RKO (cell line): ENCODE results near the gene STIM2.

Experiments
- DNase-seq: peaks from one replicate; pipeline ENCODE4 v3.0.0-alpha.2; 2016; ENCODE audit warnings: low spot score

The STIM2 gene

GRCh38 chr4:26837993-26838842 is 22.4 kb upstream of the STIM2 start:
- no peak for DNase-seq

GRCh38 chr4:26839016-26839415 is 21.6 kb upstream of the STIM2 start:
- no peak for DNase-seq

- DNase-seq: no peak
These were observed 21.1 kb upstream of the STIM2 start for GRCh38 chr4:26839534-26839951.

DNA sequence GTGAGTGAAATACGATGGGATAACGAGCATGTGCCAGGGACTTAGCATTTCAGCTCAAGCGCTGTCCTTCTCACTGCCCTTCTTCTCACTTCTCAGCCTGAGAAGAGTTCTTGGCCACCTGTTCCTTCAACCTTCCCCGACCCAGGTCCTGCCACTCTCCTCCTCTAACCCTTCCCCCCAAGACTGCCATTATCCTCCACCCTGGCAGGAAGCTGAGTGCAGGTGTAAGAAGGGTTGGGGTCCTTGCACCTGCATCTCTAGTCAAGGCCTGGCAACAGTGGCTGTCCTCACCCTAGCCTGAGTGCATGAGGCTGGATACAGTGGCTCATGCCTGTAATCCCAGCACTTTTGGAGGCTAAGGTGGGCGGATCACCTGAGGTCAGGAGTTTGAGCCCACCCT is 19.9 kb upstream of the STIM2 start:
- DNase-seq: no peak

DNA sequence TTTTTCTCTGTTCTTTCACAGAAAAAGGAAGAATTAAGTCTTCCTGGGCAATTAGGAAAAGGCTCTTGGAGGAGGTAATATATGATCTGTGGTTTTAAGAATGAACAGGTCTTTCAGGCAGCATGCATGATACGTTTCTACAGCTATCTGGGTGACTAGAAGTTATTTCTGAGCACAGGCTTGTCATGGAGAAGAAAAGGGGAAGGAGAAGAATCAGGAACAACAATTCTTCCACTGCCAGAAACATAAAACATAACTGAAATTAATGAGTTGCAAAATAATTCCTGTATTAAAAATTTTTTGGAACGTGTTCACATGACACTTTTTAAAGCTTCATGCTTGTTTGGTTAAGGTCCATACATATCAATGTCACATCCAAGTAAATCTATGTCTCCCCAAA is 17.7 kb upstream of the STIM2 start:
- no peak for DNase-seq

DNA sequence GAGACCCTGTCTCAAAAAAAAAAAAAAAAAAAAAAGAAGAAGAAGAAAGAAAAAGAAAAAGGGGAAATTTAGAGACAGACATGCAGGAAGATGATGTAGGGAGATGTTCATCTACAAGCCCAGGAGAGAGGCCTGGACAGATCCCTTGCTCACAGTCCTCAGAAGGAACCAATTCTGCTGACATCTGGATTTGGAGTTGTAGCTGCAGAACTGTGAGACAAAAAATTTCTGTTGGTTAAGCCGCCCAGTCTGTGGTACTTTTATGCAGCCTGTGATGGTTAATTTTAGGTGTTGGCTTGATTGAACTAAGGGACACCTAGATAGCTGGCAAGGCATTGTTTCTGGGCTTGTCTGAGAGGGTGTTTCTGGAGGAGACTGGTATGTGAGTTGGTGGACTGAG is 10.1 kb upstream of the STIM2 start:
- DNase-seq: no peak

DNA sequence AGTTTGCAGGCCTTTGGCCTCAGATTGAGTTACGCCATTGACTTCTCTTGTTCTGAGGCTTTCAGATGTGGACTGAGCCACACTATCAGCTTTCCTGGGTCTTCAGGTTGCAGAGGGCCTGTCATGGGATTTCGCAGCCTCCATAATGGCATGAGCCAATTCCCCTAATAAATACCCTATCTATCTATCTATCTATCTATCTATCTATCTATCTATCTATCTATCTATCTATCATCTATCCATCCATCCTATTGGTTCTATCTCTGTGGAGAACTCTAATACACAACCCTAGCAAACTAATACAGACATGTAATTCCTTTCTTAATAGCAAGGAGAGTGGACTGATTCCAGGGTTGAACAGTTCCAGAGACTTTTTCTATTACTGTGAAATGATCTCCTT is 9.5 kb upstream of the STIM2 start:
- DNase-seq: no peak

GRCh38 chr4:26854701-26855100 is 5.9 kb upstream of the STIM2 start:
- DNase-seq: no peak

DNA sequence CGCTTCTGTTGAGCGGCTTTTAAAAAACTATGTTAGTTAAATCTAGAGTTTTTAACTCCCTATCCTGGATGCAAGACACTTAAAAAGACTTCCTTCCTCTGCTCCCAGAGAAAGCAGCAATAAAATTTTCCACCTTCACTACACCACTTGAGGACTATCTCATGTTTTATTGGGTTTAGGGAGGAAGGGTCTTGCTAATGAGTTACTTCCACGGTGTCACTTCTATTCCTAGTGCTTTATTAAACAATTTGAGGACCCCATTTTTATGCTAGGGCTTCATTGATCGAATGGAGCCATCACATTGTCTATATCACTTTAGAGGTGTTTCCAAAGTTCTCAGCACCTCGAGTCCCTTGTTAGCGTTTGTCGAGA is 3.7 kb upstream of the STIM2 start:
- no peak for DNase-seq

- peak; percentile 87 for DNase-seq
These were observed 3.2 kb upstream of the STIM2 start for GRCh38 chr4:26857278-26858034.

DNA sequence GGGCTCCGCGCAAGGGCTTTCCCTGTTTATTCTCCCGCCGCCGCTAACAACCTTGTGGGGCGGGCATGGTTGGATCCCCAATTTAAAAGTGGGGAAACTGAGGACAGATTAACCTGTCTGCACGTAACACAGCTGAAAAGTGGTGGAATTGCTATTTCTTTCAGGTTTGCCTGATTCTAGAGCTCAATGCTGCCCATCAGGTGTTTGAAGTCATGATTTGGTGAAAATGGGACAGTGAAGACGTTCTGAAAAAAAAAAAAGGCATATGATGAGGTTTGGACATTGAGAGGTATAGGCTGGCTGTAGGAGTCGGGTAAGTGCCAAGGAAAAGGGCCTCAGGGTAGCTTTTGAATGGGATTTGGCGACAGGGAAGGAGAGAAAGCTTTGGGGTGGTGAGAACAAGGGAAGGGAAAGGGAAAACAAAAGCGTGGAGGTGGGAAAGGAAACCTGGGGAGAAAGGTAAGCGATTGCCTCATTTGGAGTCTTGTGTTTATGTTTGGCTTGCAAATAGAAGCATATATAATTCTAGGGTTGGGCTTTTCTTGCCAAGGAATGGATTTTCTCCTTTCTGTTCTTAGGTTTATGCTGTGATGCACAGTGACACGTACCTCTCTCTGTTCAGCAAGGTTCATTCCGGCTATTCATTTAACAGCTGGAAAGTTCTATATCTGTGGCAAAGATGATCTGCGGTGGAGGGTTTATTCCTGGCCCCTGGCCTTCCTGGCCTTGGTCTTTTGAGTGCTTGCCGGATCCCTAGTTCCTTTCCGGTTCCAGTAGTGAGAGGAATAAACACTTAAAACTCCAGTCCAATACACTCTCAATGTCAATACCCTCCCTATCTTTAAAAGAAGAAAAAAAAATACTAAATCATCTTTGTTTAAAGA is 2.4 kb upstream of the STIM2 start:
- peak; percentile 35 for DNase-seq

- DNase-seq: peak; percentile 44
These were observed 1.7 kb upstream of the STIM2 start for GRCh38 chr4:26858947-26859401.

DNA sequence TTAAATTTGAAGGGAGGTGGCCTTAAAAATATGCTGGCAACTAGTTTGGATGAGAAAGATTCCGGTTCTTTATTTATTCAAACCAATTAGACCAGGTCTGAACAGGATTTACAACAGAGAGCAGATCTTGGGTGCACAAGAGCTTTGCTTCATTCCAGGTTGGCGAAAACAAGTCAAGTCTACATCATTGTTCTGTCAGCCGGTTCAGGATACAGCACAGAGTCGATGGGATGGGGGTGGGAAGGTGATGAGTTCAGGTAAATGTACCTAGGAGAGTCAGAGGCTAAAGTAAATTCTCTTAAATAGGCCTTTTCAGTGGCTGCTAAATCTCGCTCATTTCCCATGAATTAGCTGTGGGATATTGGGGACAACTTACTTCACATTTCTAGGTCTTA is 882 bp upstream of the STIM2 start:
- peak; percentile 25 for DNase-seq

GRCh38 chr4:26860922-26861433 is 337 bp downstream of the STIM2 start:
- DNase-seq: peak; percentile 52

DNA sequence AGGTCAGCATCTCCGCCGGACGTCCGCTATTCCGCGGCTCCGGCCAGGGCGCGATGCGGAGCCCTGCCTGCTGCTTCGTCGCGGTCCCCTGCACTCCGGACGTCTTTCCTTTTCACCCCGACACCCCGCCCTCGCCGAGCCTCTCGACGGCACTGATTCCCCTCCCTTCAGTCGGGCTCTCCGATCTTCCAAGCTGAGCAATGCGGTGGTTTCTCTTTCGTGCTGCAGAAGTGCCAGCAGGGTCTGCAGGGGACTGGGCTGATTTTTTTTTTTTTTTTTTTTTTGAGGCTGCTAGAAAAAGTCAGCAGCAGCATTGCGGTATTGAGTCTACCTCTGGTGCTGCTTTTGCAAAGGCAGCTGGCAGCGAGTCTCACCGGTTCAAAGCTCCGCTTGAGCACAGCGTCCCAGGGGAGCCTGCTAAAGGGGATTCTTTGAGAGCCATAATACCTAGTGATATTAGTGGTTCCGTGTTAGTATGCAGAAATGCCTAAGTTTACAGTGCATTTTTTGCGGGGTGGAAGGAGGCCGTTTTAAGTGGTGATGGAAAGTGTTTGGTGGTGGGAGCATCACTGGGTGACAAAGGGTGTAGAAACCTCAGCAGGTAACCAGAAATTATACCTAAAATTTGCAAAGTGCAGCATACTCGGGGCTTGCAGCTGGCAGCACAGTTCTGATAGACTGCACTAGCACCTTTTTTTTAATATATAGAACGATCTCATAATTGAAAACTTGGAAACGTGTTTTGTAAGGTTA is 969 bp downstream of the STIM2 start:
- DNase-seq: peak; percentile 65

DNA sequence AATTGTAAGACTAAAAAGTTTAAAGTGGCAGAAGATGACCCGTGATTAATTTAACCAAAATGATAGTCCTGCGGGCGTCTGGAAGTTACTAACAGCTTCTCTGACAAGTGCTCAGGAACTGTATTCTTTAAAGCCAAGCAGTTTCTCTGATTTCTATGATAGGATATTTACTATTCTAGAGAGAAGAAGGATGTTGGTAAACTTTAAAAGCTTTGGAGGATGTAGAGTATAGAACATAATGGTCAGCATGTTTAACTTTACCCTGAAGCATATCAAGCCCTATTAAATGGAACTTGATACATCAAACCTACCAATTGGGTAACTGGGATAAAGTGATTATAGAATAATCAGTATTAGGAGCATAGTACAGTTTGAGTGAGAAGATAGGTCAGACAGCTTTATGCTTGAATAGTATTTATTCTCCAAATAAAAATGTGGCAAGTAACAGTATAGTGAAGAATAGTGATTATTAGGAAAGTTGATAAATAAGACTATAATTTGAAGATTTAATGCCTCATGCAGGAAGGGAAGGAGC is 1.8 kb downstream of the STIM2 start:
- DNase-seq: peak; percentile 37

DNA sequence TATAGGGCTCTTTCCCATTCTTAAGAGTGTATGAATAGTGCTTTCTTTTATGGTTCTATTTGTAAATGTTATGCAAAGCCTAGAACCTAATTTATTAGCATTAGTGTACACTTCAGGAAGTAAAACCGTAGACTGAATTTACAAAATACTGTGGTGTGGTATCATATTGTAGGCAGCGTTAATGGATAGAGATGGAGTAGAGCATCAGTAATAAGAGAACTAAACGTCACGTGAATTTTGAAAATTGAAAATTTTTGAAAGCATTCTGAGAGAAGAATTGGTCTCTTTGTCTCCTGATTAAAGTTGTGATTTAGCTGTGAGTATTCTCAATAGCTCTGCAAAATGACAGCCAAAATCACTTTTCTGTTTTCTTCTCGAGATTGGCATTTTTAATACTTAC is 2.9 kb downstream of the STIM2 start:
- DNase-seq: no peak

GRCh38 chr4:26864899-26865298 is 4.3 kb downstream of the STIM2 start:
- DNase-seq: no peak

- DNase-seq: no peak
These were observed 5.6 kb downstream of the STIM2 start for GRCh38 chr4:26866203-26866602.

DNA sequence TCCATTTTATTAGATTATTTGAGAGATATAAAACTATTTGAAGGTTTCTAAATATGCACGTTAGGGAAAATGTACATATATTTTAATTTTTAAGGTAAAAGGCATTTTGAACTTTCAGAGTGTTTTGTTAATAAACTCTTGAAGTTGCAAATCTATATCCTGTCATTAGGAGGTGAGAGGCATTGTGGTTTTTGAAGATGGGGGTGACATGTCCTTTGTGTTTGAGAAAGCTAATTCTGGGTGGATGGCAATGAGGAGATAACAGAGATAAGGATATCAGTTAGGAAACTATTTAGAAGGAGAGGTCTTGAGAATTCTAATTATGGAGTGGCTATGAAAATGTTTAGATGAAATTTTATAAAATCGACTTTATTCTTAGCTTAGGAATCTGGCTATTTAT is 6.1 kb downstream of the STIM2 start:
- DNase-seq: no peak
